Duodenal mucosa (tissue), 2 donors: ENCODE data around the gene USP19.

Experiments
- H3K27ac ChIP-seq: one replicate; pipeline ENCODE4 v1.7.0; 2013; ENCODE audit warnings: low read depth, low read length
- H3K27me3 ChIP-seq, 2 donors: one replicate each; pipeline ENCODE4 v1.7.0; 2013; ENCODE audit warnings: low read length in 2 of 2, control low read depth in 1 of 2; ENCODE audit not compliant: insufficient read depth in 2 of 2, control insufficient read depth in 1 of 2
- H3K36me3 ChIP-seq, 2 donors: one replicate each; pipeline ENCODE4 v1.7.0; 2013; ENCODE audit warnings: low read length in 2 of 2, control low read depth in 1 of 2; ENCODE audit not compliant: insufficient read depth in 2 of 2, control insufficient read depth in 1 of 2
- H3K4me1 ChIP-seq, 2 donors: one replicate each; pipeline ENCODE4 v1.7.0; 2013; ENCODE audit warnings: low read length in 2 of 2, control low read depth in 1 of 2; ENCODE audit not compliant: insufficient read depth in 2 of 2, control insufficient read depth in 1 of 2
- H3K4me3 ChIP-seq, 2 donors: one replicate each; pipeline ENCODE4 v1.7.0; 2013; ENCODE audit warnings: low read length in 2 of 2, low read depth in 1 of 2
- H3K9ac ChIP-seq, 2 donors: one replicate each; pipeline ENCODE4 v1.7.0; 2013; ENCODE audit warnings: low read length in 2 of 2, low read depth in 1 of 2
- H3K9me3 ChIP-seq, 2 donors: one replicate each; pipeline ENCODE4 v1.7.0; 2013; ENCODE audit warnings: low read length in 2 of 2, control low read depth in 1 of 2; ENCODE audit not compliant: control insufficient read depth in 1 of 2

USP19 gene

DNA sequence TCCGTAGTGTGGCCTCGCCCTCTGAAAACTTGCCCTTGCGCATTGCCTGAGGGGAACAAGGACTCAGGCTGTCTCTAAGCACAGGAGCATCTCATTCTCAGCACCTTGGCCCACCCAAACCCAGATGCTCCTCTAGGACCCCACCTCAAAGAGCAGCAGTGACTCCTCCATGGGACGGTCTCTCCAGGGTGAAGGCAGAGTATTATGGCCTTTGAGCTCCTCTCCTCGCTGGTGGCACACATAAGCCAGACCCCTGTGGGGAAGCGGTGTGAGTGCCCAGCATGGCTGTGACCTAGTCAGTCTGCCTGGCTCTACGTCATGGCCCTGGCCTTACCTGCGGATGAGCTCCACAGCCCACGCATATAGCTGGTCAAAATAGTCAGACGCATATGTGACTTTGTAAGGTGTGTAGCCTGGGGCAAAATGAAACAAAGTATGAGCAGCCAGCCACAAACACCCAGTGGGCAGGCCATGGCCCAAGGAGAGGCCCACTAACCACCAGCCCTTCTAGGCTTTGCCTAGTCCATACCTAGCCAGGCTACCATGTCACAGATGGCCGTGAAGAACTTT lies 20.5 kb downstream of the USP19 start:
- Histone ChIP-seq H3K9ac (no peak overlapping the region), H3K4me1 (peaks cover 10 to 17% of the 10 kb centered on the region in 2 donors), H3K27me3 (no peaks in the 10 kb centered on the region), H3K27ac (no peak overlapping the region), H3K4me3 (no peak overlapping the region), H3K36me3 (peaks cover 50 to 63% of the 10 kb centered on the region in 2 donors), H3K9me3 (no peaks in the 10 kb centered on the region)

DNA sequence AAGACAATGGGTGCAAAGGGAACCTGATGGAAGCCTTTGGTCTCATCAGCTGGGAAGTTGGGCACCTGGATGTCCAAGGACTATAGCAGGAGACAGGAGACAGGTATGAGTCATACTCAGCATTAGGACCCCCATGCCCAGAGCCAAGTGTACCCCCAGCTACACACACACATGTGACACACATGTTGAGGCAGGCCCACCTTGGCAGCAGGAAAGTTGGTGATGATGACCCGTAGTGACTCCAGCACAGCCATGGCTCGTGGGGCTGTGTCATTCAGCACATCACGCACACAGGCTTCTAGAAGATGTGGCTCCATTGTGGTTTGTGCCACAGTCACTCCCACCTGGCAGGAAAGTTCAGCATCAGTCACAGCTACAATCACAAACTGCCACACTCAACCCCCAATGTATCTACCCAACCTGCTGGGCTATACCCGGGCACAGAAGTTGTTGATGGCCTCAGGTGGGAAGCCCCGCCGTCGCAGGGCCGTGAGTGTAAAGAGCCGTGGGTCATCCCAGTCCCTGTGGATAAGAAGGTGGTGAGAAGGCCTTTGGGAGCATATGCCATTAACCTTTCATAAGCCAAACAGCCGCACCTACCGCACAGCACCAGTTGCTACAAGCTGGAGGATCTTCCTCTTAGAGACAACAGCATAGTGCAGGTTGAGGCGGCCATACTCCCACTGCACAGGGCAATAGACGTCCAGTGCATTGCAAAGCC lies 21.6 kb downstream of the USP19 start:
- H3K27me3 ChIP-seq, result no peaks in the 10 kb centered on the region
- peaks cover 15 to 17% of the 10 kb centered on the region in 2 donors for H3K4me1 ChIP-seq
- no peak overlapping the region for H3K27ac ChIP-seq
- no peak overlapping the region for H3K4me3 ChIP-seq
- peaks cover 50 to 63% of the 10 kb centered on the region in 2 donors for H3K36me3 ChIP-seq
- no peak overlapping the region for H3K9ac ChIP-seq
- no peaks in the 10 kb centered on the region for H3K9me3 ChIP-seq

DNA sequence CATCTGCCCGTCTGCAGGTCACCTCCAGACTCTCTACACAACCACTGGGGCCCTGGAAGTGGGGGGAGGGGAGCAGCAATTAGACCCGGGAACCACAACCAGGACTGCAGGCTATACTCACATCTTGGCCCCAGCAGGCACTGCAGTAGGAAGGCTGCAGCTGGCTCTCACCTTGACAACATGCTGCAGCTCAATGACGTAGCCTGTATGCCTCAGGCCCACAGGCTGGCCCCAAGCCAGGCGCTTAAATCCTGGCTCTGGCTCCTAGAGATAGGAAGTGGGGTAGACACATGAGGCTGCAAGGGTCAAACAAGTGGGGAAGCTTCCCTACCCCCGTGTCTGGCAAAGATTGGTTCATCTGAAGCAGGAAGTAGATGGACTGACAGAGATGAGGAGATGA lies 22.2 kb downstream of the USP19 start:
- Histone ChIP-seq H3K9ac (no peak overlapping the region), H3K4me3 (no peak overlapping the region), H3K4me1 (peaks cover 9 to 10% of the 10 kb centered on the region in 2 donors), H3K36me3 (peaks cover 50 to 63% of the 10 kb centered on the region in 2 donors), H3K27me3 (no peaks in the 10 kb centered on the region), H3K27ac (no peak overlapping the region), H3K9me3 (no peaks in the 10 kb centered on the region)

DNA sequence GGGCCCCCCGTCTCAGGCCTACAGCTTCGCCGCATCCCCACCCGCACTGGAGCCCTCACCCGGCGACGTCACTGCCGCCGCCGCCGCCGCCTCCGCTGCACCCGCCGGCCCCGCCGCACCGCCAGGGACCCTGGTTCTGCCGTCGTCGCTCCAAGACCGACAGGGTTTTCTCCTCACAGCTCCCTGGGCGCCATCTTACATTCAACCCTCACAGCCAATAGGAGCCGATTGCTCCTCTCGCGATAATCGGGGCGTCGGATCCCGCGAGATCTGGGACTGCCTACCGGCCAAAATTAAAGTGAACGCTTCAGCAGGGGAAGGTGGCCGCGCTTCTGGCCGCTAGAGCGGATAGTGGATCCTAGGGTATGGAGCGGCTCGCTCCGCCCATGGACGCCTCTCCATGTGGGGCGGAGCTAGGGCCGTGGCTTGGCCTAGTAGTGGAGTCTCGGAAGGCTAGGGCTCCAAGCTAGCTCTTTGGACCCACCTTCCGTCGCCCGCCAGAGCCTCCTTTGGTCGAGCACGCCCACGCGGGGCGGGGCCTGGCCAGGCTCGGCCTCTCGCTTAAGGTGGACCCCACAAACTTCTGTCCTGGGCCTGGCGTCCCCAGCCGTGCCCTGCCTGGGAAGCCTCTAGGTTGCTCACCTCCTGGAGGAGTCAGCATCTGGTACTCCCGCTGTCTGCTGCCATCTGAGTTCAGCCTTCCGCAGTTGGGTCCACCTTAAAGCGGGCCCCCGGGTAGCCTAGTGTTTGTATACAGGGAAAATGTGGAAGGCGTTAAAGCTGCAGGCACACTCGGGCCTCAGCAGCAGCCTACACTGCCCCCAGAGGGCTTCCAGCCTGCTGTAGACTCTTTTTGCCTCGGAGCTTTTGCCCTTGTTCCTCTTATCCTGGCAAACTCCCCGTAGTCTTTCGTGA lies 26.5 kb downstream of the USP19 start, which contains the start of gene QRICH1:
QRICH1 (minus strand) TSS at position 219 of the 915 bp plus-strand sequence. CDS start 17,054 bp downstream, outside the sequence.
- no peaks in the 10 kb centered on the region for H3K9me3 ChIP-seq
- H3K36me3 ChIP-seq, result peaks cover 18 to 24% of the 10 kb centered on the region in 2 donors
- peak within 1 kb of the TSS; percentile 87 for H3K27ac ChIP-seq
- no peaks in the 10 kb centered on the region for H3K27me3 ChIP-seq
- peak within 1 kb of the TSS; percentile 86 to 88 for H3K9ac ChIP-seq
- H3K4me3 ChIP-seq, result peak within 1 kb of the TSS; percentile 77 to 90
- H3K4me1 ChIP-seq, result peaks cover 19 to 27% of the 10 kb centered on the region in 2 donors

DNA sequence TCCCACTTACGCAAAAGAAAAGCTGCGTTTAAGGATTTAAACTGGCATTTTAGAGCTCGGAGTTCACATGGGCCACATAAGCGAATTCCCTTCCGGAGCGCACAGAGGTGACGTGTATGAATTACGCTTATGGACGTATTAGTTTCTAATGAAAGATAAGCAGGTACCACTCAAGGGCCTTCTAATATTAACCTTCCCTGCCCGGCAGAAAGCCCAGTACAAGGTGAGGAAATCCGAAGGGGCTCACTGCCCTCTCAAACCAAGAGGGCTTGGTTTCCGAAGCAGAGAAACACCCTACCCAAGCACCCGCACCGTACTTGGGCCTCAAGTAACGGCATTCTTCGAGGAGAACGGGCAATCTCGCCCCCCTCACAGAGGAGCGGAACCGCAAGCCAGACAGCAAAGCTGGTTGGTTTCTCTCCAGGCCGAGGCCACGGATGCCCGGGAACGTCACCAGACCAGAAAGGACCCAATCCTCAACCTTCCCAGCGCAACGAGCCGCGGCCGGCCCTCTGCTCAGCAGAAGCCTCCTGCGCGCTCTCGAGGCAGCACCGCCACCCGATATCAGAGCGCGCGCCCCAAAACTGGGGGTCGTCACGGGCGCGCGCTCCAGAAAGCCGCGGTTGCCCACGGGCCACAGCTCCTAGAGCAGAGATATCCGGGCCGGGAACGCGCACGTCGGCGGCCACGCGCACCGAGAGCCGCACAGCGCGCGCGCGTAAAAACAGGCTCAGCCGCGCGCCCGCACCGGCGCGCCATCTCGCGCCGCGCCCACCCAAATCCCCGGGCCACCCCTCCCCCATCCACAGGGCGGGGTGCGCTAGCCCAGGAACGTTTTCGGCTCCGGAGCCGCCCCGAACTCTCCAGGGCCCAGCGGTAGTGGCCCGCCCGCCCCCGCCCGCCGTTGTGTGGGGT lies 27.4 kb downstream of the USP19 start:
- Histone ChIP-seq H3K9me3 (no peaks in the 10 kb centered on the region), H3K36me3 (peaks cover 9 to 15% of the 10 kb centered on the region in 2 donors), H3K4me3 (peak overlapping the region; percentile 77 to 90), H3K9ac (peak overlapping the region; percentile 86 to 88), H3K27ac (peak overlapping the region; percentile 87), H3K4me1 (peaks cover 19 to 27% of the 10 kb centered on the region in 2 donors), H3K27me3 (no peaks in the 10 kb centered on the region)

DNA sequence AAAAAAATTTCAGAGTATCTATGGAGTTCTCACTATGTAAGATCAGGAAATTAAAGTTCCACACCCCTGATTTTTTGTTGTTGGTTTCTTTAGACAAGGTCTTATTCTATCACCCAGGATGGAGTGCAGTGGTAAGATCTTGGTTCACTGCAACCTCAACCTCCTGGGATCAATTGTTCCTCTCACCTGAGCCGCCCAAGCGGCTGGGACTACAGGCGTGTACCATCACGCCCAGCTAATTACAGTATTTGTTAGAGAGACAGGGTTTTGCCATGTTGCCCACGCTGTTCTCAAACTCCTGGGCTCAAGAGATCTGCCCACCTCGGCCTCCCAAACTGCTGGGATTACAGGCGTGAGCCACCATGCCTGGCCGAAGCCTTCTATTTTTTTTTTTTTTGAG lies 39.2 kb downstream of the USP19 start:
- no peak overlapping the region for H3K27ac ChIP-seq
- no peaks in the 10 kb centered on the region for H3K9me3 ChIP-seq
- peaks cover 5 to 20% of the 10 kb centered on the region in 2 donors for H3K36me3 ChIP-seq

DNA sequence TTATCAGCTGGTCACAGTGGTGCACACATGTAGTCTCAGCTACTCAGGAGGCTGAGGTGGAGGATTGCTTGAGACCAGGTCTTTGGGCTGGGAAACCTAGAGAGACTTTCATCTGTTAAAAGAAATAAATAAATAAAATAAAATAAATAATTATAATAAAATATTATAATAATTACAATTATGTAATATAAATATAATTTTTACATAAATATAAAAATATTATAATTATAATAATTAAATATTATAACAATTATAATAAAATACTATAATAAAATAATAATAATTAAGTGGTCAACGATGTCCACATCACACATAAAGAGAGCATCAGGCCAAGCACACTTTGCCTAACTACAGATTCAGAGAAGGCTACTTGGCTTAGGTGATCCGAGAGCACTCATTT lies 41.4 kb downstream of the USP19 start:
- Histone ChIP-seq H3K4me1 (no peaks in the 10 kb centered on the region), H3K27ac (no peak overlapping the region), H3K9ac (no peak overlapping the region), H3K9me3 (no peaks in the 10 kb centered on the region), H3K36me3 (peaks cover 10 to 37% of the 10 kb centered on the region in 2 donors), H3K27me3 (no peaks in the 10 kb centered on the region), H3K4me3 (no peak overlapping the region)

More for the DNA sequence above, 39.2 kb downstream of the USP19 start:
- H3K27me3 ChIP-seq, result no peaks in the 10 kb centered on the region
- no peak overlapping the region for H3K9ac ChIP-seq
- H3K4me1 ChIP-seq, result no peaks in the 10 kb centered on the region
- no peak overlapping the region for H3K4me3 ChIP-seq

DNA sequence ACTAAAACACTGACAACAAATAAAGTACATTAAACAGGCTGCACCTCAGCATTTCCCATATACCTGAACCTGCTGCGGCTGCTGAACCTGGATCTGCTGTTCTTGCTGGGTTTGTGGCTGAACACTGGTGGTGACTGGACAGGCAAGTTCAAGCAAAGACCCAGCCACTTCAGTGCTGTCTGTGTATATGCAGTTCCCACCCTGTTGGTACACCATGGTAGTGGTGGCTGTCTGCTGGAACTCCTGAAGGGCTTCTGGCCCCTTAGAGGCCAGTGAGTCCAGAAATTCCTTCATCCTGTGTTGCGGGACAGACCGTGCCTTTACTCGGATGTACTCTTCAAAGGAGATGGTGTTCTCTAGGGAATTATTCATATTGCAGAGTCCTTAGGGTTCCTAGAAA lies 44.0 kb downstream of the USP19 start:
- no peaks in the 10 kb centered on the region for H3K9me3 ChIP-seq
- H3K27ac ChIP-seq, result no peak overlapping the region
- H3K4me3 ChIP-seq, result no peak overlapping the region
- H3K9ac ChIP-seq, result no peak overlapping the region
- H3K36me3 ChIP-seq, result peaks cover 25 to 61% of the 10 kb centered on the region in 2 donors
- H3K4me1 ChIP-seq, result no peaks in the 10 kb centered on the region
- no peaks in the 10 kb centered on the region for H3K27me3 ChIP-seq

DNA sequence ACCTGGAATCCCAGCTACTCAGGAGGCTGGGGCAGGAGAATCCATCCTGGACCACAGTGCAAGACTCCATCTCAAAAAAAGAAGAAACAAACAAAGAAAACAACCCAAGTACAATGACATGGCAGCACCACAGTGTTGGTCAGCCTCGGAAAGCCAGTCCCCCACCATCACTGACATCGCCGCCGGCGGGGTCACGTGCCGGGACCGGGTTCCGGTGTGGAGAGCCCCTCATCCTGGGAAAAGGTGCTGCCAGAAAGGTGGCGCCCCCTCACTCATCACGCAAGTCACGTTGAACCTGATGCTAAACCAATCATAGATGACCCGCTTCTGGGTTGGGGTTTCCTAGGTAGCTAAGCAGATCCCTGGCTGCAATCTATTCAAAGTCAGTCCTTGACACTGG lies 44.5 kb downstream of the USP19 start:
- no peaks in the 10 kb centered on the region for H3K4me1 ChIP-seq
- H3K9me3 ChIP-seq, result no peaks in the 10 kb centered on the region
- H3K27me3 ChIP-seq, result no peaks in the 10 kb centered on the region
- H3K36me3 ChIP-seq, result peaks cover 28 to 66% of the 10 kb centered on the region in 2 donors
- no peak overlapping the region for H3K27ac ChIP-seq
- H3K4me3 ChIP-seq, result no peak overlapping the region
- no peak overlapping the region for H3K9ac ChIP-seq
